ENCODE measurements around the gene ARID5A.

GRCh38 chr2:96491860-96492497 lies 44.6 kb upstream of the ARID5A start:
- TF ChIP-seq POLR2A (IDR thresholded peaks at IDR 0.05; ENCODE audit: low read length) (no peak), GATA1 (IDR thresholded peaks at IDR 0.05; ENCODE audit: low read depth, low read length) (no peak)
